K562 (cell line): ENCODE measurements around the gene NSUN2.

ENCODE experiments used
- BHLHE40 ChIP-seq: IDR thresholded peaks from 2 replicates; pipeline ENCODE4 v1.6.1; 2011; ENCODE audit warnings: low read length, improper control_type of control experiment
- CREB1 ChIP-seq, 2 experiments: sonication (generic) in 1 of 2; formaldehyde crosslinking in 1 of 2; IDR thresholded peaks; 2 replicates each; pipeline versions ENCODE4 v1.6.1 to v1.8.0; 2012 to 2022; ENCODE audit warnings: inconsistent platforms in 1 of 2, mild to moderate bottlenecking in 1 of 2, missing genetic modification reagents in 1 of 2, moderate library complexity in 1 of 2
- CTCF ChIP-seq, 3 experiments: IDR thresholded peaks in 2 of 3; conservative IDR thresholded peaks in 1 of 3; 2 replicates each; pipeline ENCODE4 v1.5.1; 2011 to 2012; ENCODE audit warnings: low read length in 3 of 3, mild to moderate bottlenecking in 3 of 3, control low read depth in 2 of 3, improper control_type of control experiment in 1 of 3, inconsistent platforms in 1 of 3, low read depth in 1 of 3, mixed read lengths in 1 of 3, moderate library complexity in 1 of 3; ENCODE audit not compliant: insufficient read depth in 2 of 3
- RAD21 ChIP-seq, 2 experiments: fragments of 250-450 bp in 1 of 2; fragments of 450-650 bp in 1 of 2; sonication (Bioruptor Pico) in 1 of 2; formaldehyde crosslinking in 1 of 2; IDR thresholded peaks in 1 of 2; conservative IDR thresholded peaks in 1 of 2; 2 replicates each; pipeline versions ENCODE4 v1.4.0 to v1.8.0; 2020 to 2022; ENCODE audit warnings: mild to moderate bottlenecking in 2 of 2, moderate library complexity in 1 of 2
- SNRNP70 ChIP-seq: fragments of 200-400 bp; formaldehyde crosslinking; optimal IDR thresholded peaks from 2 replicates; pipeline ENCODE3; 2017; ENCODE audit warnings: low read depth, low read length
- SP1 ChIP-seq: sonication (generic); formaldehyde crosslinking; IDR thresholded peaks from 2 replicates; pipeline ENCODE4 v1.8.1; 2022; ENCODE audit warnings: mild to moderate bottlenecking, missing genetic modification reagents
- TRIM28 ChIP-seq: fragments of 450-650 bp; IDR thresholded peaks from 2 replicates; pipeline ENCODE4 v1.6.1; 2017
- ZNF23 ChIP-seq: fragments of 250-450 bp; sonication (Bioruptor Pico); IDR thresholded peaks from 2 replicates; pipeline ENCODE4 v1.4.0; 2020; ENCODE audit warnings: mild to moderate bottlenecking
- ZNF561 ChIP-seq: fragments of 450-650 bp; formaldehyde crosslinking; conservative IDR thresholded peaks from 2 replicates; pipeline ENCODE4 v1.4.0; 2020; ENCODE audit warnings: mild to moderate bottlenecking, moderate library complexity
- ZNF592 ChIP-seq: fragments of 450-650 bp; IDR thresholded peaks from 2 replicates; pipeline ENCODE4 v1.6.1; 2017; ENCODE audit warnings: antibody characterized with exemption, mild to moderate bottlenecking

- TF ChIP-seq CTCF (IDR thresholded peaks at IDR 0.05 in 2 of 3, conservative IDR thresholded peaks at IDR 0.05 in 1 of 3; ENCODE audit: insufficient read depth in 2 of 3, low read depth in 1 of 3, low read length in 3 of 3) (no peak), BHLHE40 (no peak), ZNF23 (CRISPR knock-in tag) (no peak), TRIM28 (no peak), ZNF561 (no peak), SP1 (CRISPR knock-in tag) (no peak), CREB1 (IDR thresholded peaks at IDR 0.05) (no peak), CREB1 (CRISPR knock-in tag; IDR thresholded peaks at IDR 0.05) (no peak), SNRNP70 (no peak), ZNF592 (no peak), RAD21 (CRISPR knock-in tag; conservative IDR thresholded peaks at IDR 0.05 in 1 of 2, IDR thresholded peaks at IDR 0.05 in 1 of 2) (no peak)
These were observed 78.0 kb downstream of the NSUN2 start for GRCh38 chr5:6554812-6555211.
